Endothelial cell of hepatic sinusoid (primary cell): ENCODE measurements around the gene FIZ1.

Source experiments
- in situ Hi-C: cut with HindIII; loops from 2 replicates; pipeline ENCODE4 v1.10.0; 2017; ENCODE audit warnings: low sequenced_read_pairs

FIZ1 gene, protein sequence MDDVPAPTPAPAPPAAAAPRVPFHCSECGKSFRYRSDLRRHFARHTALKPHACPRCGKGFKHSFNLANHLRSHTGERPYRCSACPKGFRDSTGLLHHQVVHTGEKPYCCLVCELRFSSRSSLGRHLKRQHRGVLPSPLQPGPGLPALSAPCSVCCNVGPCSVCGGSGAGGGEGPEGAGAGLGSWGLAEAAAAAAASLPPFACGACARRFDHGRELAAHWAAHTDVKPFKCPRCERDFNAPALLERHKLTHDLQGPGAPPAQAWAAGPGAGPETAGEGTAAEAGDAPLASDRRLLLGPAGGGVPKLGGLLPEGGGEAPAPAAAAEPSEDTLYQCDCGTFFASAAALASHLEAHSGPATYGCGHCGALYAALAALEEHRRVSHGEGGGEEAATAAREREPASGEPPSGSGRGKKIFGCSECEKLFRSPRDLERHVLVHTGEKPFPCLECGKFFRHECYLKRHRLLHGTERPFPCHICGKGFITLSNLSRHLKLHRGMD

DNA sequence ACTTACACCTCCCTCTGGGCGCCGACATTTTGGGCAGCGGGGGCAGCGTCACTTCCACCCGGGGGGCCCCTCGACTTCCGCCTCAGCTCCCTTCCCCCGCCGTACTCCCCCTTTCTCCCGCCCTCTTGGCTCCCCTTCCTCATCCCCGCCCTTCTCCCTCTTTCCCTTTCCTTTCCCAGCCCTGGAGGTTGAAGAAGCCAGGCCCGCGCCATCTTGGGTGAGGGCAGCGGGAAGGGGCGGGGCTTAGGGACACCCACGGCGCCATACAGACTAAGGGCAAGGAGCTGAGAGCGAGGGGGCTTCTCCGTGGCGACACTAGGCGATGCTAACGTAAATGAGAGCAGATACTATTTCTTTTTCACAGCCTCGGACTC lies at the start of gene FIZ1:
Gene FIZ1 (minus strand): TSS at position 50 of the 374 bp plus-strand sequence. CDS start 1,652 bp downstream, outside the sequence.
- in situ Hi-C loops = no loop called here

DNA sequence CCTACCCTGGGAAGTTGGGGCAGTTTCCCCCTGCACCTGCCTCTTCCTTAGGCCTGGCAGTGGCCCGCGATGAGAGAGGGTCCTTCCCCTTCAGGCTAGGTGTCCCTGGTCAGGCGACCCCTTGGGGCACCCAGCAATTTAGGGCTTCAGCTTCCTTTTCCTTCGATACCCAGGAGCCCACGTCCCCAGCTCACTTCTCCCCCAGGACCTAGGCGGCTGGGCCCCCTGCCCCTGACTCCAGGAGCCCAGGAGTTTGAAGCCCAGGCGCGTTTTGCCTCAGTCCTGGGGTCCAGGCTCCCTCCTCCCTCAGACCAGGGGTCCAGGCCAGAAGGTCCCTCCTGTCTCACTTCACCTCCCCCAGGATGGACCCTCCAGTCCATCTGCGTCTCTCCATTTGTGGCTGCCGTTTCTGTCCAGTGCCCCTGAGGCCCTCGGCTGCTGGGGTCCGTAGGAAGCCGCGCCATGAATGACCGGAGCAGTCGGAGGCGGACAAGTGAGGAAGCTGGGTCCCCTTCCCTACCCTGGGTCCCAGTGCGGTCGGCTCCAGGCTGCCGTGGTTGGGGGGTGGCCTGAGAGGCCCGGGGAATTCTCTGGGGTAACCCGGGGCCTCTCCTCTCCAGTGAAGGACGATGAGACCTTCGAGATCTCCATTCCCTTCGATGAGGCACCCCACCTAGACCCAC lies 49.4 kb upstream of the FIZ1 start:
- in situ Hi-C loops = no loop called here

DNA sequence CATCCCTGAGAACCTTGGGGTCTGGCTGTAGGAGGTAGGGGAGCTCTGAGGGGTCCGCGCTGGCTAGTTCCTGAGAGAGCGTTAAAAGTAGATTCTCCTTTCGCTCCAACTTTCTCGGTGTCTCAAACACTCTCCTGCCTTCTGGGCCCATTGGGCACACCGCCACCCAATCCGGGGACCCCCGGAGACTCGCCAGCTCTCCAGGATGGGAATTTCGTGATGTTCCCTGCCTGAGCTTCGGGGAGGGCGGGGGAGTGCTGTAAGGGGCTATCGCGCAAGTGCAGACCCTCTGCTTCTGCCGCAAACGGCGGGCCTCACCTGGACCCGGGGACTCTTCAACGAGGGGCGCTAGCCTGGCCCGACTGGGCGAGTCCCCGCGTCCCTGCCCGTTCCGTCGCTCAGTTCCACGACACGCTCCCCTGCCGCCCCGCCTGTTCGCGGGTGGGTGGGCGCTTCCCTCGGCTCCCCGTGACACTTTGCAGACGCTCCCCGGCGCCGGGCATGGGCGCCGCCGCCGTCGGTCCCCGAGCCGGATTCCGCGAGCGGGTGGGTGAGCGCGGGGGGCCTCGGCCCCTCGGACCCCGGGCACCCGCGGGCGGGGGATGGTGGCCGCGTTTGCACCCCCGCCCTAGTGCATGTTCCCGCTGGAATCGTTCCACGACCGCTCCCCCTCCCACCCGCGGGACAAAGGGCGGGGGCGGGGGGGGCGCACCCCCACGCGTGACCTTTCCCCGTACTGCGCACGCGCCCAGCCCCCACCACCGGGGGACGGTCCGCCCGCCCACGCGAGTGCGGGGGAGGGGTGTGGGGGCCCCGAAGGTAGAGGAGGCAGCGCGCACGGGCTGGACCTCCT lies 48.6 kb upstream of the FIZ1 start, which contains the start of gene CCDC106:
Gene CCDC106 (plus strand): TSS at position 481 of the 853 bp plus-strand sequence. CDS start 835 bp downstream, outside the sequence.
- in situ Hi-C loops = no loop called here

DNA sequence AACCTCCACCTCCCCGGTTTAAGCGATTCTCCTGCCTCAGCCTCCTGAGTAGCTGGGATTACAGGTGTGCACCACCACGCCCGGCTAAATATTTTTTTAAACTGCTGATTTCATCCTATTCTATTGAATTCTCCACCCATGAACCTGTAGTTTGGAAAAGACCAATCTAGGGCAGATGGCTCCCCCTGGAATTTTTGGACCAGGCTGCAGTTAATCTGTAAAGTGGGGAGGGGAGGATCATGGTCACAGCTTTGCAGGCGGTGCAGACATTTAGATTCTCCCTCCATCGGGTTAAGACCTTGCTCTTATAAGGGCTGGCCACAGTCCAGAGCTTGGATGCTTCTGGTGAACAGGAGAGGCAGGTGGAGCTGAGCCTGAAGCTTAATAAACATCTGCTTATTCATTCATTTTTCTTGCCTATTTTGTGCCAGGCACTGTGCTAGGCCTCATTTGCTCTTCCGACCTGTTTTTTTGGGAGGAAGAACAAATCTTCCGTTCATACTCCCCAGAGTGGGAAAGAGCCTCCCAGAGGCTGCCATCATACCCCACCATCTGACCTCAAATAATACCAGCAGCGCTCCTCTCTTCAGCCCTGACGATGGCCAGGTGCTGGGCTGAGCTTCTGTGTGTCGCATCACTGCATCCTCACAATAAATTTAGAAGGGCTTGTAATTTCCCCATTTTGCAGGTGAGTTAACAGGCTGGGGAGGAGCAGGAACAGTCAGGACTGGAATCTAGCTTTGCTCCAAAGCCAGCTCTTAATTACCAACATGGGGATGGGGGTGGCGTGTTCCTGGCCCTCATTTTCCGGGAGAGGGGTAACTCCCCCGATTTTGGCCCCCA lies 47.8 kb upstream of the FIZ1 start:
- in situ Hi-C loops = no loop called here

DNA sequence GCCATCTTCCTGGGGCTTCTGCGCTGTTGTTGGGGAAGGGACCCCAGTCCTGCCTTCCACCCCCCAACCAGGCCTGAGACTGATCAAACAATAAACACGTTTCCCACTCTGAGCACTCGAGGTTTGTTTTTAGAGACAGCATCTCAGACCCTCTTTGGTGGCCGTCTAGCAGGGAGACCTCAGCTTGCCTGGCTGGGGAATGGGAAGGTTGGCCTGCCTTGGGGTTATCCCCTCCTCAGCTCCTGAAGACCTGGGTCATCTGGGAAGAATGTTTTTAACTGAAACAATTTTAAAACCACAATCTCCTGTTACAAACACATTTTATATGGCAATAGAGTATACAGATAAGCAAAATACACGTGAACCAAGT lies 46.2 kb upstream of the FIZ1 start:
- in situ Hi-C loops = no loop called here

DNA sequence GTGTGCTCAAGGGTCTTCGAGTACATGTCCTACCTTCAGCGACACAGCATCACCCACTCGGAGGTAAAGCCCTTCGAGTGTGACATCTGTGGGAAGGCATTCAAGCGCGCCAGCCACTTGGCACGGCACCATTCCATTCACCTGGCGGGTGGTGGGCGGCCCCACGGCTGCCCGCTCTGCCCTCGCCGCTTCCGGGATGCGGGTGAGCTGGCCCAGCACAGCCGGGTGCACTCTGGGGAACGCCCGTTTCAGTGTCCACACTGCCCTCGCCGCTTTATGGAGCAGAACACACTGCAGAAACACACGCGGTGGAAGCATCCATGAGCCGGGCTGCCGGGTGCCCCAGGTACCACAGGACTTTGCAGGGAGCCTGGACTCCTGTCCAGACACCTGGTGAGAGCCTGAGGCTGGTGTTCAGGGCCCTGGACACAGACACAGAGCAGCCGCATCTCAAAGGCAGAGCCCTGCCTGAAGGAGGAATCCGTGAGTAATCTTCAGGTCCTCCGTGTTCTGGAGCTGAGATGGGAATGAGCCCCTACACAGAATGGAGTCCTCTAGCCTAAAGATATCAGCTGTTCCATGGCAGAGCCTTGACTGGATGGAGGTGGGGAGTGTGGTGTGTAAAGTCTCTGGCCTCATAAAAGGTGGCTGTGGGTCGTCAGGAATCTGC lies 45.7 kb upstream of the FIZ1 start:
- in situ Hi-C loops = no loop called here

DNA sequence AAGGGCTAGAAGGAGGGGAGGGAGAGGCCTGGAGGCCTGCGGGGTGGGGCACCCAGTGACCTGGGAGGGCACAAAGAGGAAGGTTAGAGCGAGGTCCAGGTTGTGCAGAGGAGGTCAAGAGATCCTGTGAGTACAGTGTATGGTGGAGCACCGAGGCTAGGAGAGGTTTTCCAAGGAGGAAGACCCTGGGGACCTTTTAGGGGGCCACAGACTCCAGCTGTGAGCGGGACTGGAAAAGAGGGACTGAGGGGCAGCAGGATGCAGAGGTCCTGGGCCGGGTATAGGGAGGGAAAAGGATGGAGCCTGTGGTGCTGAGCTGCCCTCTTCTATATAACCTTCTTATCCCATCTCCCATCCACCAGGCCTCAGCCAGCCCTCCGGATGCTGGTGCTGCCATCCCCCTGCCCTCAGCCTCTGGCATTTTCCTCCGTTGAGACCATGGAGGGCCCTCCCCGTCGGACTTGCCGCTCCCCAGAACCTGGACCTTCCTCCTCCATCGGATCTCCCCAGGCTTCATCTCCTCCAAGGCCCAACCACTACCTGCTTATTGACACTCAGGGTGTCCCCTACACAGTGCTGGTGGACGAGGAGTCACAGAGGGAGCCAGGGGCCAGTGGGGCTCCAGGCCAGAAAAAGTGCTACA lies 45.0 kb upstream of the FIZ1 start:
- in situ Hi-C loops = no loop called here

DNA sequence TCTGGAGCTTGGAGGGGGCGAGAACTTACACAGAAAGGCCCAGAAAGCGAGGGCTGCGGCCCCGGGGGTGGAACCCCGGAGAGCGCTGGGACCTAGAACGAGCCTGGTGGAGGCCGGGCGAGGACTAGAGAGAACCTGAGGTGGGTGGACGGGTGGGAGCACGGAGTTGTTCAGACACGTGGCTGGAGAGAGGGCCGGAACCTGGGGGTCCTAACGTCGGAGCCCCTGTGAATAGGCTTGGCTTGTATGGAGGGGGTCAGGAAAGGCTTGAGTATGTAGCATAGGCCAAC lies 44.5 kb upstream of the FIZ1 start:
- in situ Hi-C loops = no loop called here

DNA sequence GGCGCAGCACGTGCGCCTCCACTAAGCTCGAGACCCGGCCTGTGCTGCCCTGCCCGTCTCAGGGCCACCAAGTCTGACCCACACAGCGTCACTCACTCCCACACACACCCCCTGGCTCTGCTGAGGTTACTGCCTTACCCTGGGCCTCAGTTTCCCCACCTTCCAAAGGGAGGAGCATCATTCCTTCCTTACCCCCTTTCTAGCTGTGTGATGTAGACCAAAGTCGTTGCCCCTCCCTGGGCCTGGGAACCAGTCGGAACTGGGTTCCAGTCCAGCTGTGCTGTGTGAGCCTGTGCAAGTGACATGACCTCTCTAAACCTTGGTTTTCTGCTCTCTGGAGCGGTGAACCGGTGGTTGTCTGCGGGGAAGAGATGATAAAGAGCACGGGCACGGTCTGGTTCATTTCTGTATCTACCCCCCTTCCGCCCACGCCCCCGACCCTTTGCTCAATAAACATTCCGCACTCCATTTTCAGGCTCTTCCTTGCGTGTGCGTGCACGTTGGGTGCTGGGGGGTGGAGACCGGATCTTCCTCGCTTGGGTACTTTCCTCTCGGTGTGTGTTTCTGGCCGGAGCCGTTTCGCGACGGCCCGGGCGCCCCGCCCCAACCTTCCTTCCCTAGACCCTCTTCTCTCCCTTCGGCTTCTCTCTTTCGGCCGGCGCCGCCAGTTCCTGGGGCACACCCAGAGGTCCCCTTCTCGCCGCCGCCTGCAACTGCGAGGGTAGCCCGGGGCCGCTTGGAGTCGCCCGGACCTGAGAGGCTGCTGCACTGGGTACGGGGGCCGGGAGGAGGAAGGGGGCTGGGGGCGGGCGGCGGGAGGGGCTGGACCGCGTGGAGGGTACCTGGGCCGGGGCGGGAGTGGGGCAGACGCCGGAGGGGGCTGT lies 43.9 kb upstream of the FIZ1 start, which contains the start of gene ZNF581:
Gene ZNF581 (plus strand): TSS at position 647 of the 884 bp plus-strand sequence. CDS start 923 bp downstream, outside the sequence.
- in situ Hi-C loops = no loop called here

DNA sequence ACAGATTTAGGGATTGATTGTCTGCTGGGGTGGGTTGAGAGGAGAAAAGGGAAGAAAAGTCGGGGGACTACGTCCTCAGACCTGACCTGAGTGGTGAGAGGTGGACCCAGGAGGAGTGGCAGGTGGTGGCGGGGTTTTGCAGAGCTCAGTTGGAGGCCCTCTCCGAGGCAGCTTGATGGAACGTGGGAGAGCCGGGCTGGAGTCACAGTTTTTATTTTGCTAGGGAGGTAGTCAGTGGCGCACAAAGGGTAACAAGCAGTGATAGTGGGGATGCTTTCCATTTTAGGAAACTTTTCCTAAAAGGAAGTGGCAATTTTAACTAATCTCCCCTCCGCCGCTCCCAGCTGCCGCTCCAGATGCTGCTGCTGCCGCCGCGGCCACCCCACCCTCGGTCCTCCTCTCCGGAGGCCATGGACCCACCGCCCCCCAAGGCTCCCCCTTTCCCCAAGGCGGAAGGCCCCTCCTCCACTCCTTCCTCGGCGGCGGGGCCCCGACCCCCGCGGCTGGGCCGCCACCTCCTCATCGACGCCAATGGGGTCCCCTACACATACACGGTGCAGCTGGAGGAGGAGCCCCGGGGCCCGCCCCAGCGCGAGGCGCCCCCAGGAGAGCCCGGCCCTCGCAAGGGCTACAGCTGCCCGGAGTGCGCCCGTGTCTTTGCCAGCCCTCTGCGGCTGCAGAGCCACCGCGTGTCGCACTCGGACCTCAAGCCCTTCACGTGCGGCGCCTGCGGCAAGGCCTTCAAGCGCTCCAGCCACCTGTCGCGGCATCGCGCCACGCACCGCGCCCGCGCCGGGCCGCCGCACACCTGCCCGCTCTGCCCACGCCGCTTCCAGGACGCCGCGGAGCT lies 43.1 kb upstream of the FIZ1 start:
- in situ Hi-C loops = no loop called here

DNA sequence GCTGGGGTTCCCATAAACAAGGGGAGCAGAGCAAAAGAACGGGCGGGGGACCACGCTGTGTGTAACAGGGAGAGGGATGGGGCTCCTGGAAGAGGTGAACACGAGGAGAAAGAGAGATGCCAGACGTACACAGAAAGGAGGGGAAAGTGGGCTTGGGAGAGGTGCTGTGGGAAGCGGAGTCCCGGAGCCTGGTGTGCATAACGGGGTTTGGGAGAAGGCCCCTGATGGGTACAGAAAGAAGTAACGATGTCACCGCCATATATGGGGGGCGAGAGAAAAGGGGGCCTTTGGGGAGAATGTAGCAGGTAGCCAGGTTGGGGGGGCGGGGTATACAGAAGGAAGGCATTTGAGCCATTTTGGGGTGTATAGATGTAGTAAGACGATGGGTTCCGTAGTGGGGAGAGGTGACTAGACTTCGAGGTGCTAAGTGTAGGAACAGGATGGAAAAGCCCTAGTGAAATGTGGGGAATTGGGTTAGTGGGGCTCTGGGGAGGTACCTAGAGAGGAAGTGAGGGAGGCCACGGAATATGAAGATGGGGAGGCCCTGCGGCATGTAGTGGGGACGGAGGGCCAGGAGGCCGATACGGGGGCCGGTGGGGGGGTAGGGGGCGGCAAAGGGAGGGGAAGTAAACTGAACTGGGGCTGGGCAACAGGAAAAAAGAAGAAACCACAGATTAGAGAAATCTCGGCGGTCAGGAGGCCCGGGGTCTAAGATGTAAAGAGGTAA lies 42.3 kb upstream of the FIZ1 start:
- in situ Hi-C loops = no loop called here

DNA sequence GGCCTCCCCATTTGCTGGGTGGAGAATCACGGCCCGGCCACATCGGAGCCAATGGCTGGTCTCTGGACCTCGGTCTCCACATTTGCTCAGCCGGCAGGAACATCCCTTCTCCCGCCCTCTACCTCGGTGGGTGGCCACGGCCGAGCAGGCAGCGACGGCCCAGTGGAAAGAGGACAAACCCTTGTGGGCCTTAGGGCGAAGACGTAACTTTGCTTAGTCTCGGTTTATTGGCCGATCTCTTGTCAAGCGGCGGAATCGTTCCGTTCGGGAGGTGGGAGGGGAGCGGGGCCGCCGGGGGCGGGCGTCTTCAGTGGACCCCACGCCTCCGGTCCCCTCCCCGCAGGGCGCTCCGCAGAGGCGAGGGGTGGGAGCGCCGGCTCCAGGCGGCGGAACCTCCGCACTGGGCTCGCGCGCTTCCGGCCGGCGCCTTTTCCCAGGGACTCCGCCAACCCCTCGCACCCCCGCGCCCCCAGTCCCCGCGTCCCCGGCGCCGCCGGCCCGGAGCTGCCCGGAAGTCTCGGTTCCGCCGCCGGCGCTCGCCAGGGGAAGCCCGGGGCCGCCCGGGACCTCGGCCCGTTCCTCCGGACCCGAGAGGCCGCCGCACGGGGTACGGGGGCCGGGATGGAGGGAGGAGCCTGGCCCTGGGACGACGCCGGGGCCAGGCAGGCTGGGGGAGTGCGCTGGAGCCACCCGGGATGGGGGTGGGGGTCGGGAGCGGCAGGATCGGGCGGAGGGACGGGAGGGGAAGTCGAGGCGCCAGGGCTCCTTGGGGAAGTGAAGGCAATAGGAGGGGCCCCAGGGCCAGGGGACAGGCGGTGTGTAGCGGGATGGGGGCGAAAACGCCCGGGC lies 41.5 kb upstream of the FIZ1 start, which contains the start of gene ZNF580:
Gene ZNF580 (plus strand): TSS at position 426 of the 849 bp plus-strand sequence. CDS start 1,507 bp downstream, outside the sequence.
- in situ Hi-C loops = no loop called here

DNA sequence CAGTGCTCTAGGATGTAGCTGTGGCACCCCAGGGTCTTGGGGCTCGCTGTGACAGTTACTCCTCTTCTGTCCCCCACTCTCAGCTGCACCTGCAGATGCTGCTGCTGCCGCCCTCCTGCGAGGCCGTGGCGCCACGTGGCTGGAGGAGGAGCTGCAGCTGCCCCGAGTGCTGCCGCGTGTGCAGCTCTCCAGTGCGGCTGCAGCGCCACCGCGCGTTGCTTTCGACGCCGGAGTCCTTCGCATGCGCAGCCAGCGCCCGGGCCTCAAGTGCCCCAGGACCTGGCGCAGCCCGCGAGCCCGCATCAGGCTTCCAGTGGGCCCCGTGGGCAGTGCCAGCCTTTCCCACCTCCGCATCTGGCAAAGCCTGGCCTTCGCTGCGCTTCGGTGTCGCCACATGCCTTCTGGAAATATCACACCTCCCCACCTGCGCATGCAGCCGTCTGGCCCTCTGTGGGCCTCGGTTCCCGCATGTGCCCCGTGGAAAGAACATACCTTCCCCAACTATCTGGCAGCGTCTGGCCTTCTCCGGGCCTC lies 40.8 kb upstream of the FIZ1 start:
- in situ Hi-C loops = no loop called here

DNA sequence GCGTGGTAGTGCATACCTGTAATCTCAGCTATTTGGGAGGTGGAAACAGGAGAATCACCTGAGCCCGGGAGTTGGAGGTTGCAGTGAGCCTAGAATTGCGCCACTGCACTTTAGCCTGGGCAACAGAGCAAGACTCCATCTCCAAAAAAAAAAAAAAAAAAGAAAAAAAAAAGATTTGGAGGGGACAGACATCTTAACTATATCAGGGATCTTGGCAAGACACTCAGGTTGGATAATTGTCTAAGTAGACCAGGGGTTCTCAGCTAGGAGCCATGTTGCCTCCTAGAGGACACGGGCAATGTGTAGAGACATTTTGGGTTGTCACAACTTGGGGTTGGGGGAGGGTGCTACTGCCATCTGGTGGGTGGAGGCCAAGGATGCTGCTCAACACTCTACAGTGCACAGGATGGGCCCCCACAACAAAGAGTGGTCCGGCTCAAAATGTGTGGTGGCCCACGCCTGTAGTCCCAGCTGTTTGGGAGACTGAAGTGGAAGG lies 39.6 kb upstream of the FIZ1 start:
- in situ Hi-C loops = no loop called here

DNA sequence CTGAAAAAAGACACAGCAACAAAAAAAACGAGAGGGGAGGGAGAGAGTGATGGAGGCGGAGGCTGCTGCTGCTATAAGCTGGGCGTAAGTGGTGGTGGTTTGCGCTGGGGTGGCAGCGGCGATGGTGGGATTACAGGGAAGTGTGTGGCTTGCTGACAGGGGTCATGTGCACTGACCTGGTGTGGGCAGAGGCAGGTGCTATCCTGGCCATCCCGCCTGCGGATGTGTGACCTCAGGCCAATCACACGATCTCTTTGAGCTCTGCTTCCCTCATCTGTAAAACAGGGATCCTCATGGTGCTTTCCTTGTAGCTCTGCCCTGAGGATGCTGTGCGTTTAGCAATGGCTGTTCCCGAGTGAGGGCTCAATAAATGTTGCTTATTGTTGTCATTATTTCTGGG lies 38.2 kb upstream of the FIZ1 start:
- in situ Hi-C loops = no loop called here
